TTC549 (cell line): Measurements from ENCODE around the gene SIPA1.
"Not testable (repeated sequence)": the region's sequence is repeated elsewhere in the genome, so short reads cannot be mapped to it uniquely, and the experiment has no call there.

Source experiments
- FAIRE-seq: peaks from 2 replicates; lab custom pipeline; 2012; peaks lifted over from hg19 to GRCh38; lab: Jason Lieb, UNC

SIPA1 gene

GRCh38 chr11:65624931-65625627 is 12.8 kb upstream of the SIPA1 start:
- FAIRE-seq = no peak

GRCh38 chr11:65625628-65626342 is 12.1 kb upstream of the SIPA1 start:
- no peak for FAIRE-seq

- no peak for FAIRE-seq
These were observed 10.7 kb upstream of the SIPA1 start for GRCh38 chr11:65627202-65627601.

DNA sequence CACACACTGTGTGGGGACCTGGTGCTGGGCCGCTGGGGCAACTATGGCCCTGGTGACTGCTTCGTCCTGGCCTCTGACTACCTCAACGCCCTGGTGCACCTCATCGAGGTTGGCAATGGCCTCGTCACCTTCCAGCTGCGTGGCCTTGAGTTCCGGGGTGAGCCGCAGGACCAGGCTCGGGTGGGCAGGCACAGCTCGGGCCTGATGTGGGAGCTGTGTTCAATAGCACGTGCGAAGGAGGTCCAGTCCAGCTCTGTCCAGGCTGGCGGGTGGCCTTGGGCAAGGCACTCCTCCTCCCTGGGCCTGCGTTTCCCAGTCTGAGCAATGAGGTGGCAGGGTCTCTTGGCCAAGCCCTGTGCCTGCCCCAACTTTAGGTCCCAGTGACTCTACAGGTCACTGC is 8.3 kb upstream of the SIPA1 start:
- FAIRE-seq = no peak

GRCh38 chr11:65630215-65630614 is 7.7 kb upstream of the SIPA1 start:
- FAIRE-seq = no peak

DNA sequence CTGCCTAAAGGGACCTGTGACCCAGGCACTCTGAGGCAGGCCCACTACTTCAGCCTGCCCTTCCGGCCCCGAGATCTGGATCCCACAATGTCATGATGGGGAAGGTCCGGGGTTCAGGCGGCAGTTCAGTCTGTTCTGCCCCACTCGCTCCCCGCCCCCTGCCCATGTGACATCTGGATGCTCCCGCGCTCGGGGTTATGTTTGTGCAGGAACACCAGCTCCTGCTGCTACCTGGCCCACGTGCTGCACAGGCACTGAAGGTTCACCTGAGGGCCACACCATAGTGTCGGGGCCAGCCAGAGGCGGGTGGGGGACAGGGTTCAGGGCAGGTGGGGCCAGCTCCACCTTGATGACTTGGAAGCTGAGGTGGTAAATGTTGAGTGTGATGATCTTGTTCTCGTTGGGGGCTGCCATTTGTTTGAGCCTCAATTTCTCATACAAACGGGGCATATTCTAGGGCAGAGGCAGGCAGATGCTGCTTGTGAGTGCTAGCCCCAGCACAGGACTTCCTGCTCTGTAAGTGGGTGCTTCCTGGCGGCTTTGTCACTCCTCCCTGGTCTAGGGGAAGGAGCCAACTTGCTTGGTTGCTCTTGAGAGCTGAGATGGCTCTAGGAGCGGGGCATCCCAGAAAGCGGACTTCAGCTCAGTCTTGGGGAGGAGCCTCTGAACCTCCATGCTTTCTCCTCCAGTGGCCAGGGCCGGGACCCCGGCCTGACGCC is 4.4 kb upstream of the SIPA1 start:
- no peak for FAIRE-seq

DNA sequence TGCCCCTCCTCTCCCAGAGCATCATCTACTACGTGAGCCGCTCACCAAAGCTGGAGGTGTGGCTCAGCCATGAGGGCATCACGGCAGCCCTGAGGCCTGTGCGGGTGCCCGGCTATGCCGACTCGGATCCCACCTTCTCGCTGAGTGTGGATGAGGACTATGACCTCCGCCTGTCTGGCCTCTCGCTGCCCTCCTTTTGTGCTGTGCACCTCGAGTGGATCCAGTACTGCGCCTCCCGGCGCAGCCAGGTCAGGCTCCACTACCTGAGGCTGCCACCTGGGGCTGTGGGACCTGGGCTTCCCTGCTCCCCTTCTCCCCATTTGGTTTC is 3.8 kb upstream of the SIPA1 start:
- FAIRE-seq = no peak

GRCh38 chr11:65634440-65634839 is 3.5 kb upstream of the SIPA1 start:
- FAIRE-seq = no peak

- FAIRE-seq = no peak
These were observed 2.8 kb upstream of the SIPA1 start for GRCh38 chr11:65634905-65635731.

- FAIRE-seq = no peak
These were observed 1.5 kb upstream of the SIPA1 start for GRCh38 chr11:65636108-65637031.

GRCh38 chr11:65637032-65637557 is 806 bp upstream of the SIPA1 start:
- FAIRE-seq = no peak

GRCh38 chr11:65639228-65639597 is 1.3 kb downstream of the SIPA1 start:
- not testable (repeated sequence) for FAIRE-seq

DNA sequence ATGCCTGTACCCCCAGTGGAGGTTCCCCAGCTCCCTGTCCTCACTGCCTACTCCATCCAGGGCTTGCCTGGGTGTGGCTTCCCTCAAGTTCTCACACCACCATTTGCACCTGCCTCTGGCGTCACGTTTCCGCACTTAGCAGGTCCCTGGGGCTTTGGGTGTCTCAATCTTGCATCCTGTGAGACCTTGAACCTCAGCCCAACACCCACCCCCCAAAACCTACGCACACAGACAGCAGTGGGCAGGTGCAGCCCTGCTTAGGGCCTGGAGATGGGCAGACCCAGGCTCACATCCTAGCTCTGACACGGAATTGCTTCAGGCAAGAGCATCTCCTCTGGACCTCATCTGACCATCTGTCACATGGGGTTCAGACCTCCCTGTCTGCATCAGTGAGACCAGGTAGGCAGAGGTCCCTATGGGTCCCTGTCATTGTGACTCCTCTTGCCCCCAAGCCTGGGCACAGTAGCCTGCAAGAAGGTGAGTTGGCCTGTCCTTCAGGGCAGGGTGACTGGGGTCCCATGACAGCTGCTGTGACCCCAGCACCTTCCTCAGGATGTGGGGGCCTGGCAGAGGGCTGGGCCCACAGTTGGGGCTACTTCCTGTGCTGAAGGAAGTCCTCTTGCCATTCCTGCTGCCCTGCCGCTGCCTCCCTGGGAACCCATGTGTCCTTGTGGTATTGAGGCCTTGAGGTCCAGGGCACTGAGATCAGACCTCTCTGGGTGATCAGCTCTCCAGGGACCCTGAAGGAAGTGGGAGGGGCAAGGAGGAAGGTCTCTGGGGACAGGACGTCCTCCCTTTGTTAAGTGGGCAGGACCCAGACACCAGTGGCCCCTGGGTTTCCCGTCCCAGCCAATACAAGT is 2.0 kb downstream of the SIPA1 start:
- FAIRE-seq = no peak

DNA sequence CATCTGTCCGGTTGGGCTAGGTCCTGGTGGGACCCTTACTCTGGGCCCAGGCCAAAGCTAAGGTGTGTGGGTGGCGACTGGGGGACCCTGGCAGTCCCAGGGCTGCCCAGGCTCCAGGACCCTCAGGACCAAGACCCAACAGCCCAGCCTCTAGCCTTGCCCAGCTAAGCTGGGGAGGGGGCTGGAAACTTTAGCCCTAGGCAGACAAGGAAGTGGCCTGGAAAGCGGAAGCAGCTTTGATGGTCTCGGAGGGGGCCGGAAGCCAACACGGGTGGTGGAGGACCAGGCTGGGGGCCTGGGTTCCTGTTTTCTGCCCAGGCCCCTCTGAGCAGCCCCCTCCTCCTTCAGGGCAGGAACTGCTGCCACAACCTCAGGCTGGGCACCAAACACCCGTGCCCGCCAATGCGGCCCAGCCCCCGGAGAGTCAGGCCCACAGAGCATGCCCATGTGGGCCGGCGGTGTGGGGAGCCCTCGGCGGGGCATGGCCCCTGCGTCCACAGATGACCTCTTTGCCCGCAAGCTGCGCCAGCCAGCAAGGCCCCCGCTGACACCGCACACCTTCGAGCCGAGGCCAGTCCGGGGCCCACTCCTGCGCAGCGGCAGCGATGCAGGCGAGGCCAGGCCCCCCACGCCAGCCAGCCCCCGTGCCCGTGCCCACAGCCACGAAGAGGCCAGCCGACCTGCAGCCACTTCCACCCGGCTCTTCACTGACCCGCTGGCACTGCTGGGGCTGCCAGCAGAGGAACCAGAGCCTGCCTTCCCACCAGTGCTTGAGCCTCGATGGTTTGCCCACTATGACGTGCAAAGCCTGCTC is 2.8 kb downstream of the SIPA1 start:
- no peak for FAIRE-seq

DNA sequence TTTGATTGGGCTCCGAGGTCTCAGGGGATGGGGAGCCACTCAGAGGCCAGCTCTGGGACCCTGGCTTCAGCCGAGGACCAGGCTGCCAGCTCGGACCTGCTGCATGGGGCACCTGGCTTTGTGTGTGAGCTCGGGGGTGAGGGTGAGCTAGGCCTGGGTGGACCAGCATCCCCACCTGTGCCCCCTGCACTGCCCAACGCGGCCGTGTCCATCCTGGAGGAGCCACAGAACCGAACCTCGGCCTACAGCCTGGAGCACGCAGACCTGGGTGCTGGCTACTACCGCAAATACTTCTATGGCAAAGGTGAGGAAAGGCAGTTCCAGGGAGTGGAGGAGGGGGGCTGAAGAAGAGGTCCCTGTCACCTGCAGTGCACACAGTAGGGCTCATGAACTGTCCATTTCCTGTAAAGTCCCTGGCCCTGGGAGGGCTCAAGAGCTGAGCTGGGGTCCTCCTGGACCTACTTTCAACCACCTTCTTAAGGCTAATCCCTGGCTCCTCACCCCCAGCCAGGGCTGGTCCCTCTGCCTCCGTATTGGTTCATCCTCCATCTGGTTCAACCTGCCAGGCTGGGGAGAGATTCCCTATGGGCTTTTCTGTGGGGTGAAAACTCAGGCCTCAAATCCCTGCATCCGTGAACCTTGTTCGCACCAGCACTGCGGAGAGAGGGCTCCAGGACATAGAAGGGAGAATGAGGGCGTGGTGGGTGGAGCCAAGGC is 3.6 kb downstream of the SIPA1 start:
- FAIRE-seq = no peak

GRCh38 chr11:65642014-65642671 is 4.2 kb downstream of the SIPA1 start:
- FAIRE-seq = no peak

- no peak for FAIRE-seq
These were observed 6.1 kb downstream of the SIPA1 start for GRCh38 chr11:65643971-65644370.

GRCh38 chr11:65644837-65645236 is 6.9 kb downstream of the SIPA1 start:
- no peak for FAIRE-seq
